ENCODE measurements around the gene PTPN9. TPM values are rescaled to one million over a fixed set of nuclear protein-coding genes. Genes with fewer than 3 reads are reported as not detected.
A peak's percentile ranks its signal among the peaks of the same experiment; 100 is the strongest.

Gene PTPN9
- total RNA-seq, result 10 to 100 TPM; 11.7 to 28.5 (median 19.3) TPM
- polyA plus RNA-seq, result 10 to 100 TPM in 1 of 3 donors, 1 to 10 TPM in 2; 5.9 to 20.1 (median 6.1) TPM
- long read RNA-seq, donor 1, full-length matches to known transcripts, result 4 of 4 reads
- long read RNA-seq, donor 1, partial matches to known transcripts, result 0 of 4 reads
- long read RNA-seq, donor 1, other reads (novel, unspliced or antisense), result 0 of 4 reads
- long read RNA-seq, donor 2, full-length matches to known transcripts, result 5 of 5 reads
- long read RNA-seq, donor 2, partial matches to known transcripts, result 0 of 5 reads
- long read RNA-seq, donor 2, other reads (novel, unspliced or antisense), result 0 of 5 reads
- long read RNA-seq, donor 3, full-length matches to known transcripts, result 3 of 3 reads
- long read RNA-seq, donor 3, partial matches to known transcripts, result 0 of 3 reads
- long read RNA-seq, donor 3, other reads (novel, unspliced or antisense), result 0 of 3 reads
- long read RNA-seq, donor 4, full-length matches to known transcripts, result 1 of 7 reads
- long read RNA-seq, donor 4, partial matches to known transcripts, result 1 of 7 reads
- long read RNA-seq, donor 4, other reads (novel, unspliced or antisense), result 5 of 7 reads
- long read RNA-seq, donor 5, full-length matches to known transcripts, result 80 of 96 reads
- long read RNA-seq, donor 5, partial matches to known transcripts, result 6 of 96 reads
- long read RNA-seq, donor 5, other reads (novel, unspliced or antisense), result 10 of 96 reads
- long read RNA-seq, donor 6, partial matches to known transcripts, result 0 of 3 reads
- long read RNA-seq, donor 6, other reads (novel, unspliced or antisense), result 3 of 3 reads
- long read RNA-seq, donor 7, full-length matches to known transcripts, result 2 of 2 reads
- long read RNA-seq, donor 7, partial matches to known transcripts, result 0 of 2 reads
- long read RNA-seq, donor 7, other reads (novel, unspliced or antisense), result 0 of 2 reads
- long read RNA-seq, donor 8, full-length matches to known transcripts, result 2 of 2 reads
- long read RNA-seq, donor 8, partial matches to known transcripts, result 0 of 2 reads
- long read RNA-seq, donor 8, other reads (novel, unspliced or antisense), result 0 of 2 reads
- long read RNA-seq, donor 9, full-length matches to known transcripts, result 1 of 1 reads
- long read RNA-seq, donor 9, partial matches to known transcripts, result 0 of 1 reads
- long read RNA-seq, donor 9, other reads (novel, unspliced or antisense), result 0 of 1 reads
- long read RNA-seq, donor 10, full-length matches to known transcripts, result 6 of 6 reads
- long read RNA-seq, donor 10, partial matches to known transcripts, result 0 of 6 reads
- long read RNA-seq, donor 10, other reads (novel, unspliced or antisense), result 0 of 6 reads

DNA sequence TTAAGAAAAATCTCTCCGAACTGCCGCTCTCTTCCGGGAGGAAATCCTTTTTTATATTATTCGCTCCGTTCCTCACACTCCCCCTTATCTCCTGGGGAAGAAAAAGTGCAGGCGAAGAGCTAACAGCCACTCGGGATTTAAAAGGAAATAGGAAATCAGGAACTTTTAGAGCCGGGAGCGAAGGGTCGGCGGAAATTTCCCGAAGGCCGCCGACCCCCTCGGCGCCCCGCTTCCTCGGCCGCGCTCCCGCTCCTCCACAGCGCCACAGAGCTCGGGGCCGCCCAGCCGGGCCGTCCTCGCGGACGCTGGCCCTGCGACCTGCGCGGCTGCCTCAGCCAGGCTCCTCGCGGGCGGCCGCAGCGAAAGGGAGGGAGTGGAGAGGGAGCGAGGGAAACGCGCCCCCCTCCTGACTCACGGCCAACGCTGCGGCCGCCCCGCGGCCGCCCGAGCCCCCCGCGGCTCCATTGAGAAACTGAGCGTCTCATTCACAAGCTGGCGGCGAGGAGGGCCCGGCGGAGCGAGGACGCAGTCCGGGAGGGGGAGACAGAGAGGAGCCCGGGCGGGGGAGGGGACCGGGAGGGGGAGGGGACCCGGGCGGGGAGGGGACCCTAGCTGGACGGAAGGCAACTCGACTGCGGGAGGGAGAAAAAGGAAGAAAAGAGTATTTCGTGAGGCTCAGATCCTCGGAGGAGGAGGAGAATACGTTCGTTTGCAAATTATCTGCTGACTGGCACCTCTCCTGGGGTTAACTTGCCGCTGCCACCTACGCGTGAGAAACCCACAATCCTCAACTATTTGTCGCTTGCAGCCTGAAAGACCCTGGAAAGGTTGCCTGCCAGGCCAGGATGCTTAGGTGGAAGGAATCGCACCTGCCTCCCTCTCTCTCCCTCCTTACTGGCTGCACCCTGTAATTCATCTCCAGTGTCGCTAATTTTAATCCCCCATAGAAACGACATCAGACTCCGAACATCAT is at the start of gene PTPN9:
TSS of gene PTPN9 (minus strand) at position 368 of the 973 bp plus-strand sequence. CDS start 539 bp downstream, outside the sequence.
- Histone ChIP-seq H3K4me3 (peak within 1 kb of the TSS in 3 of 4 donors; percentile 27 to 96 (median 65)), H3K27ac (peak within 1 kb of the TSS in 4 of 5 donors; percentile 72 to 91 (median 85)), H3K36me3 (replicated peaks in 1 of 2) (no peaks in the 10 kb centered on the region), H3K9me3 (replicated peaks in 1 of 3) (no peaks in the 10 kb centered on the region), H3K4me1 (replicated peaks in 1 of 2) (peaks cover 4 to 14% of the 10 kb centered on the region in 2 donors), H3K27me3 (no peaks in the 10 kb centered on the region)
- DNase-seq, result peak; percentile 70 to 83 (median 76)
- peak in 1 of 2 donors; percentile 41 for TF ChIP-seq POLR2A (IDR thresholded peaks at IDR 0.05)
- TF ChIP-seq, protein P1, sequence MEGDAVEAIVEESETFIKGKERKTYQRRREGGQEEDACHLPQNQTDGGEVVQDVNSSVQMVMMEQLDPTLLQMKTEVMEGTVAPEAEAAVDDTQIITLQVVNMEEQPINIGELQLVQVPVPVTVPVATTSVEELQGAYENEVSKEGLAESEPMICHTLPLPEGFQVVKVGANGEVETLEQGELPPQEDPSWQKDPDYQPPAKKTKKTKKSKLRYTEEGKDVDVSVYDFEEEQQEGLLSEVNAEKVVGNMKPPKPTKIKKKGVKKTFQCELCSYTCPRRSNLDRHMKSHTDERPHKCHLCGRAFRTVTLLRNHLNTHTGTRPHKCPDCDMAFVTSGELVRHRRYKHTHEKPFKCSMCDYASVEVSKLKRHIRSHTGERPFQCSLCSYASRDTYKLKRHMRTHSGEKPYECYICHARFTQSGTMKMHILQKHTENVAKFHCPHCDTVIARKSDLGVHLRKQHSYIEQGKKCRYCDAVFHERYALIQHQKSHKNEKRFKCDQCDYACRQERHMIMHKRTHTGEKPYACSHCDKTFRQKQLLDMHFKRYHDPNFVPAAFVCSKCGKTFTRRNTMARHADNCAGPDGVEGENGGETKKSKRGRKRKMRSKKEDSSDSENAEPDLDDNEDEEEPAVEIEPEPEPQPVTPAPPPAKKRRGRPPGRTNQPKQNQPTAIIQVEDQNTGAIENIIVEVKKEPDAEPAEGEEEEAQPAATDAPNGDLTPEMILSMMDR (IDR thresholded peaks at IDR 0.05), result peak in 3 of 6 experiments; percentile 14 to 41 (median 16)
- 1 to 2% (median 1%) methylated on average over 24 to 78 of the region's 78 CpGs for WGBS, 4 donors
- intact Hi-C loops (cut with DNase I), result loop anchor here in 1 of 2 donors (10.0 kb wide), 1 partner anchor 46 kb away; the partner anchor contains the start of gene SNUPN

DNA sequence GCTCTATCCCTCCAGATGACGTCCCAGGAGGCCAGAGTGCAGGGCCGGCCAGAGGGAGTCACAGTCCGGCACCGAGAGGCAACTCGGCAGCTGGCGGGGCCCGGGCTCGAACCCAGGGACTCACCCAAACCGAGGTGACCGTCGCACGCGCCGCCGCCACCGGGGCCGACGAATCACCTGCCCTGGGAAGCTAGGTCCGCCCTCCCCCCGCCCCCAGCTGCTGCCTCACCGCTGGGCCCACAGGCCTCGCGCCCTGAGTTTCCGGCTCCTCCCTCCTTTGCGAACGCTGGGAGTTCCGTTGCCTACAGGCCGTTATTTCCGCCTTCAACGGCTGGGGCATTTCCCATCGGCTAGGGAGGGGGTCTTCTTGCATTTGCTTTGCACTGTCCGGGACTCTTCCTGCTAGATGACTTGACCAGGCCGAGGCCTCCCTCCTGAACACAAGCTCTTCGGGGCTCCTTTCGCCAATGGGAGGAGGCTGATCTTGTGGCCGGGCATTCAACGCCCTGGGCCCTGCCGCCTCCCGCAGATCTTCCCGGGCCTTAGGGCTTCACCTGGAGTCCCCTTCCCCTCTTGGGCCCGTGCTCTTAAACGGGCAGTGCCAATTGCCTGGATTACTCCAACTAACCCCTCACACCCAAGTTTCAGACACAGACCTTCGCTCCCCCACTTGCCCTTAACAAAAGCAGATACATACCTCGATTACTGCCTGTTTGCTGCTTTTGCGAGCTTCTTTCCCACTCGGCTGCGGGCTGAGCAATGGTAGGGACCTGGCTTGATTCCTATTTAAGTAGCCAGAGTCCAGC is 46.6 kb upstream of the PTPN9 start, which contains the start of gene SNUPN:
TSS of gene SNUPN (minus strand) at position 184 of the 806 bp plus-strand sequence. CDS start 4,674 bp downstream, outside the sequence.
- intact Hi-C loops (cut with DNase I), result loop anchor here in 1 of 2 donors (10.0 kb wide), 1 partner anchor 51 kb away; the partner anchor contains the start of gene PTPN9
- TF ChIP-seq, protein P1 (IDR thresholded peaks at IDR 0.05), result no peak
- TF ChIP-seq POLR2A (IDR thresholded peaks at IDR 0.05), result peak; percentile 11 to 67

DNA sequence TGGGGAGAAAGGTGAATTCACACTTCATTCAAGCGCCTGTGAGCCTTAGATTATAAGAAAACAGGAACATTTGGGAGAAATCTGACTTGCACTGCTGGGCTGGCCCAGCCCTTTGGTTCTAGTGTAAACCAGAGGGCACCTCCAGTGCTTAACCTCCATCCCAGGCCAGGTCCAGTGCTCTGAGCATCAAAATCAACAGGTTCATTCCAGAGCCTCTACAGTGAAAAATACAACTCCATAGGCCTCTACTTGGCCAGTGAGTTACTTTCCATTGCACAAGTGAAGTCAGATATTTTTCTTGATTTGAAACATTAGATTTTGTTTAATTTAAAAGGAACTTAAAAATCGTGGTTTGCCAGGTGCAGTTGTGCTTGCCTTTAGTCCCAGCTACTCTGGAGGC is 43.4 kb upstream of the PTPN9 start:
- TF ChIP-seq, protein P1 (IDR thresholded peaks at IDR 0.05), result no peak
- no peak for TF ChIP-seq POLR2A (IDR thresholded peaks at IDR 0.05)
- Histone ChIP-seq H3K27ac (peak overlapping the region in 1 of 5 donors; percentile 12), H3K4me1 (replicated peaks in 1 of 2) (peaks cover 4 to 23% of the 10 kb centered on the region in 2 donors), H3K36me3 (replicated peaks in 1 of 2) (peaks cover 0 to 25% of the 10 kb centered on the region in 2 donors), H3K27me3 (no peaks in the 10 kb centered on the region), H3K9me3 (replicated peaks in 1 of 3) (no peaks in the 10 kb centered on the region), H3K4me3 (no peak overlapping the region)
- 69 to 81% (median 74%) methylated on average over 2 of the region's 2 CpGs for WGBS, 4 donors
- no peak for DNase-seq
- intact Hi-C loops (cut with DNase I), result loop anchor here in 1 of 2 donors (10.0 kb wide), 1 partner anchor 48 kb away; the partner anchor contains the start of gene PTPN9

More for the DNA sequence above, 46.6 kb upstream of the PTPN9 start, which contains the start of gene SNUPN:
- peak; percentile 93 to 97 (median 95) for DNase-seq
- no peaks in the 10 kb centered on the region for H3K36me3 ChIP-seq (replicated peaks in 1 of 2)
- peak within 1 kb of the TSS; percentile 81 to 95 (median 91) for H3K27ac ChIP-seq
- H3K27me3 ChIP-seq, result no peaks in the 10 kb centered on the region
- peak within 1 kb of the TSS; percentile 58 to 94 (median 86) for H3K4me3 ChIP-seq
- no peaks in the 10 kb centered on the region for H3K9me3 ChIP-seq (replicated peaks in 1 of 3)
- H3K4me1 ChIP-seq (replicated peaks in 1 of 2), result peaks cover 4 to 17% of the 10 kb centered on the region in 2 donors
- 1 to 8% (median 4%) methylated on average over 7 to 47 of the region's 47 CpGs for WGBS, 4 donors
